Measurements from ENCODE around the gene ING4.

Gene ING4

GRCh38 chr12:6635375-6635855 is 27.5 kb downstream of the ING4 start:
- peak; percentile 53 for DNase-seq

- no peak for DNase-seq
These were observed 30.6 kb downstream of the ING4 start for GRCh38 chr12:6632026-6632983.

- no peak for DNase-seq
These were observed 31.4 kb downstream of the ING4 start for GRCh38 chr12:6631549-6631961.

GRCh38 chr12:6630736-6631135 is 32.2 kb downstream of the ING4 start:
- no peak for DNase-seq

- no peak for DNase-seq
These were observed 35.3 kb downstream of the ING4 start for GRCh38 chr12:6627616-6628015.

GRCh38 chr12:6626654-6627283 is 36.1 kb downstream of the ING4 start:
- no peak for DNase-seq

- DNase-seq = no peak
These were observed 42.0 kb downstream of the ING4 start for GRCh38 chr12:6620885-6621274.

- DNase-seq = no peak
These were observed 42.6 kb downstream of the ING4 start for GRCh38 chr12:6620137-6620884.

- DNase-seq = no peak
These were observed 44.3 kb downstream of the ING4 start for GRCh38 chr12:6618483-6619225.

- DNase-seq = peak; percentile 51
These were observed 47.1 kb downstream of the ING4 start for GRCh38 chr12:6615802-6616201.

GRCh38 chr12:6614513-6615172 is 48.3 kb downstream of the ING4 start:
- no peak for DNase-seq

GRCh38 chr12:6613776-6614512 is 49.0 kb downstream of the ING4 start:
- DNase-seq = peak; percentile 97

- peak; percentile 91 for DNase-seq
These were observed 49.7 kb downstream of the ING4 start for GRCh38 chr12:6613015-6613775.

GRCh38 chr12:6612652-6613014 is 50.3 kb downstream of the ING4 start:
- no peak for DNase-seq

GRCh38 chr12:6612247-6612646 is 50.7 kb downstream of the ING4 start:
- DNase-seq = no peak

GRCh38 chr12:6608592-6609281 is 54.2 kb downstream of the ING4 start:
- no peak for DNase-seq

GRCh38 chr12:6607751-6608591 is 54.9 kb downstream of the ING4 start:
- DNase-seq = peak; percentile 93

GRCh38 chr12:6606331-6607131 is 56.4 kb downstream of the ING4 start:
- DNase-seq = peak; percentile 17
